ENCODE measurements around the gene CMIP.
"Not testable (repeated sequence)": the region's sequence is repeated elsewhere in the genome, so short reads cannot be mapped to it uniquely, and the experiment has no call there.

GRCh38 chr16:81577272-81577671 is 132.7 kb downstream of the CMIP start:
- TF ChIP-seq CTCF, POLR2AphosphoS5 (IDR thresholded peaks at IDR 0.05): not testable (repeated sequence)

All from esophagus muscularis mucosa (tissue), 3 donors.